ENCODE results near the gene SLC27A1. TPM values are rescaled to one million over a fixed set of nuclear protein-coding genes. Genes with fewer than 3 reads are reported as not detected.

The SLC27A1 gene
- total and polyA plus RNA-seq, 2 experiments from 2014 or later = 3.5 to 11.6 TPM

- no peak for ATAC-seq
- no peaks in the 10 kb centered on the region for H3F3A ChIP-seq (replicated peaks; ENCODE audit: low read depth)
- Mint-ChIP-seq H3K36me3 (ENCODE audit: low read depth) (peaks cover 3% of the 10 kb centered on the region; the same call in 1 of the 3 replicates), H3K4me1 (peaks cover under 1% of the 10 kb centered on the region; the same call in 2 of the 3 replicates), H3K4me3 (no peak overlapping the region), H3K27ac (no peak overlapping the region), H3K9me3 (peaks cover 4% of the 10 kb centered on the region; the same call in 2 of the 3 replicates), H3K27me3 (ENCODE audit: insufficient read depth, low read depth, poor library complexity) (peaks cover 22% of the 10 kb centered on the region)
- no peaks in the 10 kb centered on the region for H4K20me1 ChIP-seq (replicated peaks; ENCODE audit: insufficient read depth)
- no peak overlapping the region for H3K4me3 ChIP-seq
- H2AFZ ChIP-seq = no peak overlapping the region; the same call in 1 of the 2 replicates
- no peaks in the 10 kb centered on the region for H3K27me3 ChIP-seq (ENCODE audit: insufficient read depth)
- no peak overlapping the region for H3K27ac ChIP-seq (ENCODE audit: low read depth)
- no peaks in the 10 kb centered on the region; the same call in 1 of the 2 replicates for H3K9me2 ChIP-seq (ENCODE audit: insufficient read depth)
- no peaks in the 10 kb centered on the region for H3K79me2 ChIP-seq (replicated peaks; ENCODE audit: insufficient read depth)
- no peak for DNase-seq (ENCODE audit: low spot score)
- no peak overlapping the region for H3K4me2 ChIP-seq
- H3K36me3 ChIP-seq (ENCODE audit: insufficient read depth) = no peaks in the 10 kb centered on the region
- H3K4me1 ChIP-seq (ENCODE audit: insufficient read depth) = no peaks in the 10 kb centered on the region
- no peak for TF ChIP-seq CTCF (conservative IDR thresholded peaks at IDR 0.05; ENCODE audit: low read depth in 2 of 2)
- TF ChIP-seq, protein P1, sequence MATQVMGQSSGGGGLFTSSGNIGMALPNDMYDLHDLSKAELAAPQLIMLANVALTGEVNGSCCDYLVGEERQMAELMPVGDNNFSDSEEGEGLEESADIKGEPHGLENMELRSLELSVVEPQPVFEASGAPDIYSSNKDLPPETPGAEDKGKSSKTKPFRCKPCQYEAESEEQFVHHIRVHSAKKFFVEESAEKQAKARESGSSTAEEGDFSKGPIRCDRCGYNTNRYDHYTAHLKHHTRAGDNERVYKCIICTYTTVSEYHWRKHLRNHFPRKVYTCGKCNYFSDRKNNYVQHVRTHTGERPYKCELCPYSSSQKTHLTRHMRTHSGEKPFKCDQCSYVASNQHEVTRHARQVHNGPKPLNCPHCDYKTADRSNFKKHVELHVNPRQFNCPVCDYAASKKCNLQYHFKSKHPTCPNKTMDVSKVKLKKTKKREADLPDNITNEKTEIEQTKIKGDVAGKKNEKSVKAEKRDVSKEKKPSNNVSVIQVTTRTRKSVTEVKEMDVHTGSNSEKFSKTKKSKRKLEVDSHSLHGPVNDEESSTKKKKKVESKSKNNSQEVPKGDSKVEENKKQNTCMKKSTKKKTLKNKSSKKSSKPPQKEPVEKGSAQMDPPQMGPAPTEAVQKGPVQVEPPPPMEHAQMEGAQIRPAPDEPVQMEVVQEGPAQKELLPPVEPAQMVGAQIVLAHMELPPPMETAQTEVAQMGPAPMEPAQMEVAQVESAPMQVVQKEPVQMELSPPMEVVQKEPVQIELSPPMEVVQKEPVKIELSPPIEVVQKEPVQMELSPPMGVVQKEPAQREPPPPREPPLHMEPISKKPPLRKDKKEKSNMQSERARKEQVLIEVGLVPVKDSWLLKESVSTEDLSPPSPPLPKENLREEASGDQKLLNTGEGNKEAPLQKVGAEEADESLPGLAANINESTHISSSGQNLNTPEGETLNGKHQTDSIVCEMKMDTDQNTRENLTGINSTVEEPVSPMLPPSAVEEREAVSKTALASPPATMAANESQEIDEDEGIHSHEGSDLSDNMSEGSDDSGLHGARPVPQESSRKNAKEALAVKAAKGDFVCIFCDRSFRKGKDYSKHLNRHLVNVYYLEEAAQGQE (IDR thresholded peaks at IDR 0.05; ENCODE audit: unreplicated experiment) = no peak
- no peak for TF ChIP-seq POLR2AphosphoS5 (IDR thresholded peaks at IDR 0.05; ENCODE audit: low read depth)
- TF ChIP-seq, protein P2, sequence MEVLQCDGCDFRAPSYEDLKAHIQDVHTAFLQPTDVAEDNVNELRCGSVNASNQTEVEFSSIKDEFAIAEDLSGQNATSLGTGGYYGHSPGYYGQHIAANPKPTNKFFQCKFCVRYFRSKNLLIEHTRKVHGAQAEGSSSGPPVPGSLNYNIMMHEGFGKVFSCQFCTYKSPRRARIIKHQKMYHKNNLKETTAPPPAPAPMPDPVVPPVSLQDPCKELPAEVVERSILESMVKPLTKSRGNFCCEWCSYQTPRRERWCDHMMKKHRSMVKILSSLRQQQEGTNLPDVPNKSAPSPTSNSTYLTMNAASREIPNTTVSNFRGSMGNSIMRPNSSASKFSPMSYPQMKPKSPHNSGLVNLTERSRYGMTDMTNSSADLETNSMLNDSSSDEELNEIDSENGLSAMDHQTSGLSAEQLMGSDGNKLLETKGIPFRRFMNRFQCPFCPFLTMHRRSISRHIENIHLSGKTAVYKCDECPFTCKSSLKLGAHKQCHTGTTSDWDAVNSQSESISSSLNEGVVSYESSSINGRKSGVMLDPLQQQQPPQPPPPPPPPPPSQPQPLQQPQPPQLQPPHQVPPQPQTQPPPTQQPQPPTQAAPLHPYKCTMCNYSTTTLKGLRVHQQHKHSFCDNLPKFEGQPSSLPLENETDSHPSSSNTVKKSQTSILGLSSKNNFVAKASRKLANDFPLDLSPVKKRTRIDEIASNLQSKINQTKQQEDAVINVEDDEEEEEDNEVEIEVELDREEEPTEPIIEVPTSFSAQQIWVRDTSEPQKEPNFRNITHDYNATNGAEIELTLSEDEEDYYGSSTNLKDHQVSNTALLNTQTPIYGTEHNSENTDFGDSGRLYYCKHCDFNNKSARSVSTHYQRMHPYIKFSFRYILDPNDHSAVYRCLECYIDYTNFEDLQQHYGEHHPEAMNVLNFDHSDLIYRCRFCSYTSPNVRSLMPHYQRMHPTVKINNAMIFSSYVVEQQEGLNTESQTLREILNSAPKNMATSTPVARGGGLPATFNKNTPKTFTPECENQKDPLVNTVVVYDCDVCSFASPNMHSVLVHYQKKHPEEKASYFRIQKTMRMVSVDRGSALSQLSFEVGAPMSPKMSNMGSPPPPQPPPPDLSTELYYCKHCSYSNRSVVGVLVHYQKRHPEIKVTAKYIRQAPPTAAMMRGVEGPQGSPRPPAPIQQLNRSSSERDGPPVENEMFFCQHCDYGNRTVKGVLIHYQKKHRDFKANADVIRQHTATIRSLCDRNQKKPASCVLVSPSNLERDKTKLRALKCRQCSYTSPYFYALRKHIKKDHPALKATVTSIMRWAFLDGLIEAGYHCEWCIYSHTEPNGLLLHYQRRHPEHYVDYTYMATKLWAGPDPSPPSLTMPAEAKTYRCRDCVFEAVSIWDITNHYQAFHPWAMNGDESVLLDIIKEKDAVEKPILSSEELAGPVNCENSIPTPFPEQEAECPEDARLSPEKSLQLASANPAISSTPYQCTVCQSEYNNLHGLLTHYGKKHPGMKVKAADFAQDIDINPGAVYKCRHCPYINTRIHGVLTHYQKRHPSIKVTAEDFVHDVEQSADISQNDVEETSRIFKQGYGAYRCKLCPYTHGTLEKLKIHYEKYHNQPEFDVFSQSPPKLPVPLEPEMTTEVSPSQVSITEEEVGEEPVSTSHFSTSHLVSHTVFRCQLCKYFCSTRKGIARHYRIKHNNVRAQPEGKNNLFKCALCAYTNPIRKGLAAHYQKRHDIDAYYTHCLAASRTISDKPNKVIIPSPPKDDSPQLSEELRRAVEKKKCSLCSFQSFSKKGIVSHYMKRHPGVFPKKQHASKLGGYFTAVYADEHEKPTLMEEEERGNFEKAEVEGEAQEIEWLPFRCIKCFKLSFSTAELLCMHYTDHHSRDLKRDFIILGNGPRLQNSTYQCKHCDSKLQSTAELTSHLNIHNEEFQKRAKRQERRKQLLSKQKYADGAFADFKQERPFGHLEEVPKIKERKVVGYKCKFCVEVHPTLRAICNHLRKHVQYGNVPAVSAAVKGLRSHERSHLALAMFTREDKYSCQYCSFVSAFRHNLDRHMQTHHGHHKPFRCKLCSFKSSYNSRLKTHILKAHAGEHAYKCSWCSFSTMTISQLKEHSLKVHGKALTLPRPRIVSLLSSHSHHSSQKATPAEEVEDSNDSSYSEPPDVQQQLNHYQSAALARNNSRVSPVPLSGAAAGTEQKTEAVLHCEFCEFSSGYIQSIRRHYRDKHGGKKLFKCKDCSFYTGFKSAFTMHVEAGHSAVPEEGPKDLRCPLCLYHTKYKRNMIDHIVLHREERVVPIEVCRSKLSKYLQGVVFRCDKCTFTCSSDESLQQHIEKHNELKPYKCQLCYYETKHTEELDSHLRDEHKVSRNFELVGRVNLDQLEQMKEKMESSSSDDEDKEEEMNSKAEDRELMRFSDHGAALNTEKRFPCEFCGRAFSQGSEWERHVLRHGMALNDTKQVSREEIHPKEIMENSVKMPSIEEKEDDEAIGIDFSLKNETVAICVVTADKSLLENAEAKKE (CRISPR knock-in tag; IDR thresholded peaks at IDR 0.05) = no peak
- no peak for TF ChIP-seq ZNF331 (CRISPR knock-in tag; IDR thresholded peaks at IDR 0.05; ENCODE audit: low read depth)
- no peak for TF ChIP-seq CREB1 (CRISPR knock-in tag; IDR thresholded peaks at IDR 0.05; ENCODE audit: low read depth)
- no peak for TF ChIP-seq JUNB (IDR thresholded peaks at IDR 0.05; ENCODE audit: unreplicated experiment)
- TF ChIP-seq EZH2phosphoT487 (IDR thresholded peaks at IDR 0.05; ENCODE audit: unreplicated experiment) = no peak
- TF ChIP-seq STAT1 (IDR thresholded peaks at IDR 0.05; ENCODE audit: unreplicated experiment) = no peak
- no peak for TF ChIP-seq EZH2 (IDR thresholded peaks at IDR 0.05; ENCODE audit: low read depth, unreplicated experiment)
- no peak for TF ChIP-seq ZNF114 (CRISPR knock-in tag; IDR thresholded peaks at IDR 0.05)
- no peak for TF ChIP-seq NANOG (IDR thresholded peaks at IDR 0.05; ENCODE audit: borderline replicate concordance)
- TF ChIP-seq, protein P3, sequence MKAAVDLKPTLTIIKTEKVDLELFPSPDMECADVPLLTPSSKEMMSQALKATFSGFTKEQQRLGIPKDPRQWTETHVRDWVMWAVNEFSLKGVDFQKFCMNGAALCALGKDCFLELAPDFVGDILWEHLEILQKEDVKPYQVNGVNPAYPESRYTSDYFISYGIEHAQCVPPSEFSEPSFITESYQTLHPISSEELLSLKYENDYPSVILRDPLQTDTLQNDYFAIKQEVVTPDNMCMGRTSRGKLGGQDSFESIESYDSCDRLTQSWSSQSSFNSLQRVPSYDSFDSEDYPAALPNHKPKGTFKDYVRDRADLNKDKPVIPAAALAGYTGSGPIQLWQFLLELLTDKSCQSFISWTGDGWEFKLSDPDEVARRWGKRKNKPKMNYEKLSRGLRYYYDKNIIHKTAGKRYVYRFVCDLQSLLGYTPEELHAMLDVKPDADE (IDR thresholded peaks at IDR 0.05) = no peak
These were observed 77.8 kb downstream of the SLC27A1 start for GRCh38 chr19:17548145-17548544.
